ENCODE results near the gene ITSN2. TPM values are rescaled to one million over a fixed set of nuclear protein-coding genes. Genes with fewer than 3 reads are reported as not detected.

ITSN2 gene
- total and polyA plus RNA-seq, 11 donors: 19.3 to 55.0 (median 37.4) TPM

DNA sequence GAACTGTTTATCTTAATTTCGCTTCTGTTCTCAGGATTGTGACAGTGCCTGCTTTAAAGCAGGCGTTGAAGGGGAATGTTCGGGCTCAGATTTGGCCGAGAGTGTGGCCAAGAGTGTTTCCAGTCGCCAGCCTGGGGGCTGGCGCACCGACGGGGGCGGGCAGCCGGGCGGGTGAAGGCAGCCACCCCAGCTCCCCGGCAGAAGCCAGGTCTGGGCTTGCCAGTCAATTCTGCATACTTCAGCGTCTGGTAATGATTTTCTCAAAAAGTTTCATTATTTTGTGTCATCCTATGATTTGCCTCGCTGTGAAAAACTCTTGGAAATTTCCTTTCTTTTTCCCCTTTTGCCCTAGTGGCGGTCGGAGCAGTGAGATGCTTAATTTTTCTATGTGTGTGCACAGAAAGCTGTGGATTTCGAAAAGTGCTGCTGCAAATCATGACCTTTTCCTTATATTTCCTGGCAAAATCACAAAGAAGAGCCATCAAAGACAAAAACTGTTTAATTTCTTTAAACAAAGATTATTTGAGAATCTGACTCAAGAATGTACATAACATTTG, 184.6 kb downstream of the ITSN2 start:
- peak overlapping the region in 1 of 12 donors; percentile 36 for H3K27ac ChIP-seq

GRCh38 chr2:24174851-24175277, 185.5 kb downstream of the ITSN2 start, which contains the start of gene FAM228A:
TSS of gene FAM228A (plus strand) at chr2:24175053. CDS start at chr2:24175481, 428 bp downstream.
- H3K27me3 ChIP-seq: peaks cover 0 to 22% (median 0%) of the 10 kb centered on the region in 9 donors
- TF ChIP-seq, protein P1, sequence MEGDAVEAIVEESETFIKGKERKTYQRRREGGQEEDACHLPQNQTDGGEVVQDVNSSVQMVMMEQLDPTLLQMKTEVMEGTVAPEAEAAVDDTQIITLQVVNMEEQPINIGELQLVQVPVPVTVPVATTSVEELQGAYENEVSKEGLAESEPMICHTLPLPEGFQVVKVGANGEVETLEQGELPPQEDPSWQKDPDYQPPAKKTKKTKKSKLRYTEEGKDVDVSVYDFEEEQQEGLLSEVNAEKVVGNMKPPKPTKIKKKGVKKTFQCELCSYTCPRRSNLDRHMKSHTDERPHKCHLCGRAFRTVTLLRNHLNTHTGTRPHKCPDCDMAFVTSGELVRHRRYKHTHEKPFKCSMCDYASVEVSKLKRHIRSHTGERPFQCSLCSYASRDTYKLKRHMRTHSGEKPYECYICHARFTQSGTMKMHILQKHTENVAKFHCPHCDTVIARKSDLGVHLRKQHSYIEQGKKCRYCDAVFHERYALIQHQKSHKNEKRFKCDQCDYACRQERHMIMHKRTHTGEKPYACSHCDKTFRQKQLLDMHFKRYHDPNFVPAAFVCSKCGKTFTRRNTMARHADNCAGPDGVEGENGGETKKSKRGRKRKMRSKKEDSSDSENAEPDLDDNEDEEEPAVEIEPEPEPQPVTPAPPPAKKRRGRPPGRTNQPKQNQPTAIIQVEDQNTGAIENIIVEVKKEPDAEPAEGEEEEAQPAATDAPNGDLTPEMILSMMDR (IDR thresholded peaks at IDR 0.05): no peak
- no peak for TF ChIP-seq POLR2A (IDR thresholded peaks at IDR 0.05)
- H3K9me3 ChIP-seq: peaks cover 0 to 11% (median 0%) of the 10 kb centered on the region in 12 donors
- 29 to 46% (median 38%) methylated on average over 29 to 46 of the region's 46 CpGs for WGBS, 4 donors
- ATAC-seq (peak in 1 of 4 donors; percentile 18), DNase-seq (no peak)
- H3K36me3 ChIP-seq: no peaks in the 10 kb centered on the region
- intact Hi-C loops (cut with DNase I): no loop called here
- peak within 1 kb of the TSS in 2 of 12 donors; percentile 19 to 36 for H3K27ac ChIP-seq
- H3K4me3 ChIP-seq: peak within 1 kb of the TSS in 7 of 12 donors; percentile 15 to 44 (median 30)
- peaks cover 0 to 4% (median 0%) of the 10 kb centered on the region in 12 donors for H3K4me1 ChIP-seq

More for the DNA sequence above, 184.6 kb downstream of the ITSN2 start:
- DNase-seq (no peak), ATAC-seq (no peak)
- Histone ChIP-seq H3K36me3 (no peaks in the 10 kb centered on the region), H3K4me3 (peak overlapping the region in 4 of 12 donors; percentile 26 to 44 (median 36)), H3K27me3 (peaks cover 0 to 22% (median 0%) of the 10 kb centered on the region in 9 donors), H3K9me3 (peaks cover 0 to 11% (median 0%) of the 10 kb centered on the region in 12 donors), H3K4me1 (peaks cover 0 to 4% (median 0%) of the 10 kb centered on the region in 12 donors)
- no peak for TF ChIP-seq POLR2A (IDR thresholded peaks at IDR 0.05)
- intact Hi-C loops (cut with DNase I): no loop called here
- 66 to 79% (median 76%) methylated on average over 17 of the region's 17 CpGs for WGBS, 4 donors

DNA sequence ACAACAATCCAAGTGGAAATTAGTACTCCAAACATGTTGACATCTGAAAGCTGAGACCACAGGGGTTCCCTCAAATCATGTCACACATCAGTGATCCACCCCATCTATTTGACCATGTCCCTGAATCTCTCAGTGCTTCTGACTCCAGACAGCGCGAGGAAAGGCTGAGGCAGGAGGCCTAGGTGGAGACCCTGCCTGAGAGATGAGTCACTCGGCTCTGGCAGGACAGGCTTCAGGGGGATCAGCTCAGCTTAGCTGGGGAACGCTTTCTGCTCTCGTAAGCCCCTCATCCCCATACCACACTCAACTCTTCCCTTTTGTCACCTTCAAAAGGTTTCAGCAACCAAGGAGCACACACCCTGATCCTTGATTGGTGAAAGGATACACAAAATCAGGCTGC, 191.3 kb downstream of the ITSN2 start:
- whole genome bisulfite sequencing, 4 donors: 92 to 100% (median 96%) methylated on average over 5 of the region's 5 CpGs
- TF ChIP-seq, protein P1 (IDR thresholded peaks at IDR 0.05): no peak
- no peak for TF ChIP-seq POLR2A (IDR thresholded peaks at IDR 0.05)

DNA sequence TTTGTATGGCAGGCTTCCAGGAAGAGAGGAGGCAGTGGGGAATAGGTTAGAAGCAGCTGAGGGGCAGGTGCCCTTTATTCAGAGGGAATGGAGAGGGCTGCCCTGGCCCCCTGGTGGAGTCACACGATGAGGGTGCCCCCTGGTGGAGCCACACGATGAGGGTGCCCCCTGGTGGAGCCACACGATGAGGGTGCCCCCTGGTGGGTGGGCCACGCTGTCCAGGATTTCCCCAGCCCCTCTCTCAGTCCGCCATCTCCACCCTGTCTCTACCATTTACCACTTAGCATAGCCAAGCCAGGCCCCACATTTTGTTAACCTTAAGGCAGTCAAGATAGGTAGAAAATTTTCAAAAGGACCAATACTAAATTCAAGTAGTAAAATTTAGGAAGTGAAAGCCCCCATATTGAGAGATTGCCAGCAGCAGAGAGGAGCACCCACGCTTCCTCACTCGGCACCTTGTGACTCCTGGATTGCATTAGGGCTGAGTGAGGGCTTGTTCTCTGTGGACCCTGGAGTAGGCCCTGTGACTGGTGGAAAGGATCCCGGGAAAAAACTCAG, 195.8 kb downstream of the ITSN2 start:
- Histone ChIP-seq H3K4me1 (no peaks in the 10 kb centered on the region), H3K27ac (no peak overlapping the region), H3K9me3 (peaks cover 0 to 7% (median 0%) of the 10 kb centered on the region in 12 donors), H3K36me3 (peaks cover 0 to 24% (median 4%) of the 10 kb centered on the region in 9 donors), H3K4me3 (no peak overlapping the region), H3K27me3 (no peaks in the 10 kb centered on the region)
- intact Hi-C loops (cut with DNase I): no loop called here
- DNase-seq (no peak), ATAC-seq (peak in 3 of 4 donors; percentile 22 to 42 (median 24))
- 60 to 63% (median 61%) methylated on average over 8 of the region's 8 CpGs for WGBS, 4 donors
- TF ChIP-seq, protein P1 (IDR thresholded peaks at IDR 0.05): peak; percentile 30 to 68 (median 48)
- no peak for TF ChIP-seq POLR2A (IDR thresholded peaks at IDR 0.05)

More for the DNA sequence above, 191.3 kb downstream of the ITSN2 start:
- Histone ChIP-seq H3K4me1 (no peaks in the 10 kb centered on the region), H3K27me3 (peaks cover 0 to 11% (median 0%) of the 10 kb centered on the region in 9 donors), H3K36me3 (peaks cover 0 to 6% (median 0%) of the 10 kb centered on the region in 9 donors), H3K9me3 (peaks cover 0 to 10% (median 0%) of the 10 kb centered on the region in 12 donors), H3K27ac (no peak overlapping the region), H3K4me3 (no peak overlapping the region)
- intact Hi-C loops (cut with DNase I): no loop called here
- no peak for ATAC-seq
- no peak for DNase-seq
